Ovary (tissue), 9 donors: ENCODE results near the gene REL. TPM values are rescaled to one million over a fixed set of nuclear protein-coding genes. Genes with fewer than 3 reads are reported as not detected.
"Not testable (repeated sequence)": the region's sequence is repeated elsewhere in the genome, so short reads cannot be mapped to it uniquely, and the experiment has no call there.

Experiments used
- DNase-seq, 5 donors: peaks; one replicate each; pipeline ENCODE4 v3.0.0-alpha.2; 2019 to 2020
- H3K27ac ChIP-seq, 2 donors: fragments of 200-600 bp; one replicate each; pipeline versions ENCODE4 v1.5.1 to v1.8.0; 2019 to 2022
- H3K27me3 ChIP-seq: fragments of 200-600 bp; one replicate; pipeline ENCODE4 v1.8.0; 2022
- H3K36me3 ChIP-seq: fragments of 200-600 bp; sonication (generic); one replicate; pipeline ENCODE4 v1.5.1; 2019
- H3K4me1 ChIP-seq: one replicate; pipeline ENCODE4 v1.8.1; 2013; ENCODE audit warnings: mild to moderate bottlenecking, moderate library complexity; ENCODE audit not compliant: insufficient read depth
- H3K4me3 ChIP-seq: fragments of 200-600 bp; sonication (generic); one replicate; pipeline ENCODE4 v1.5.1; 2017
- H3K9me3 ChIP-seq, 2 donors: fragments of 200-600 bp in 1 of 2; sonication (generic) in 1 of 2; one replicate each; pipeline versions ENCODE4 v1.5.1 to v1.8.1; 2013 to 2019; ENCODE audit warnings: mild to moderate bottlenecking in 1 of 2, moderate library complexity in 1 of 2
- EP300 ChIP-seq: sonication (generic); formaldehyde crosslinking; IDR thresholded peaks from one replicate; pipeline ENCODE4 v1.6.1; 2017; ENCODE audit warnings: antibody characterized with exemption
- POLR2A ChIP-seq: fragments of 450-650 bp; IDR thresholded peaks from one replicate; pipeline ENCODE4 v1.6.1; 2017; ENCODE audit warnings: antibody characterized with exemption, mild to moderate bottlenecking, moderate library complexity
- WGBS, 3 donors: extraction: QIAGEN DNeasy Blood & Tissue Kit in 1 of 3; methylation state at CpG; one replicate each; pipeline versions ENCODE4 v1.1.5 to v1.1.7; 2013 to 2017; 5-methylcytosine and 5-hydroxymethylcytosine counted together
- intact Hi-C, 4 donors: fragments of 100-400 bp; cut with DNase I; formaldehyde crosslinking; loops; one replicate each; pipeline versions ENCODE4 v1.11.0 to v1.15.1; 2022 to 2023
- polyA plus RNA-seq, 2 donors: library from polyadenylated mRNA; stranded (reverse); fragments of 200-250 nt in 1 of 2; fragments of 350-450 nt in 1 of 2; fragmentation: Illumina TruSeq in 1 of 2; extraction: RNeasy Lipid Tissue Mini Kit (QIAGEN cat#74804) in 1 of 2; gene quantifications; one replicate each; pipeline ENCODE4 v1.2.3, GENCODE V29; 2013 to 2014
- total RNA-seq, 7 donors: library from RNA; depleted of rRNA in 2 of 7; stranded (reverse); fragments of >200 nt in 2 of 7; fragmentation: NEBNext Ultra II Directional in 3 of 7; extraction: Animal tissue kit (Norgen Biotek cat#: 25700) in 3 of 7; gene quantifications; one replicate each; pipeline versions ENCODE4 v1.1.0 to v1.2.4, GENCODE V29; 2016 to 2023
- TF ChIP-seq, protein P1 (sequence below), 3 donors: fragments of 450-650 bp in 2 of 3; fragments of 200-600 bp in 1 of 3; IDR thresholded peaks; one replicate each; pipeline versions ENCODE4 v1.5.1 to v1.8.0; 2016 to 2022; ENCODE audit warnings: antibody characterized with exemption in 3 of 3, mild to moderate bottlenecking in 1 of 3
- donor health status: DM: no; HTN: no; CAD: no; lungs with moderate emphysema.
- donor health status: DM: no; HTN: no; CAD: no.
- donor health status: Bipolar disorder and iron deficiency.
- donor health status: DM: yes; HTN: yes; CAD: no.
- donor health status: DM: no; HTN: no; CAD: no.
- donor health status: DM: yes; HTN: yes; CAD: no.

Gene REL
- total and polyA plus RNA-seq, 9 donors, result 3.8 to 45.1 (median 18.6) TPM

DNA sequence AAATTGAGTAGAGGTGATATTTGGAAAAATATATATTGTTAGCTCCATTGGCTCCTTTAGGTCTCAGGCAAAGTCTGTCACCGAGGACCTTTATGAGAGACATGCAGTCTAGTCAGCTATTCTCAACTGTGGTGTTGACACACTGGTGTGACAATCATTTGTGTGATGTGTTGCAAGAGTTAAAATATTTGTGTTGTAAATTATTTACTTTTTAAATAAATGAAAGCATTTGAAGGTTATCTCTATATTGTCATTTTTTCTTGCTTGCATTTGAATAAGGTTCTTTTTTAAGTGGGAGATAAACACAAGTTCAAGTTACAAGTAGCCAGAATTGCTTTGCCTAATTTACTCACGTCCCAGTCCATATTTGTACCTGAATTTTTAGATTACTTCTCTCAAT, 4.3 kb downstream of the REL start:
- H3K27me3 ChIP-seq, result no peaks in the 10 kb centered on the region
- H3K36me3 ChIP-seq, result no peaks in the 10 kb centered on the region
- peaks cover 3% of the 10 kb centered on the region for H3K4me1 ChIP-seq
- H3K27ac ChIP-seq, result no peak overlapping the region
- intact Hi-C loops, result no loop called here
- no peak for DNase-seq
- TF ChIP-seq POLR2A (no peak), EP300 (no peak)
- TF ChIP-seq, protein P1, sequence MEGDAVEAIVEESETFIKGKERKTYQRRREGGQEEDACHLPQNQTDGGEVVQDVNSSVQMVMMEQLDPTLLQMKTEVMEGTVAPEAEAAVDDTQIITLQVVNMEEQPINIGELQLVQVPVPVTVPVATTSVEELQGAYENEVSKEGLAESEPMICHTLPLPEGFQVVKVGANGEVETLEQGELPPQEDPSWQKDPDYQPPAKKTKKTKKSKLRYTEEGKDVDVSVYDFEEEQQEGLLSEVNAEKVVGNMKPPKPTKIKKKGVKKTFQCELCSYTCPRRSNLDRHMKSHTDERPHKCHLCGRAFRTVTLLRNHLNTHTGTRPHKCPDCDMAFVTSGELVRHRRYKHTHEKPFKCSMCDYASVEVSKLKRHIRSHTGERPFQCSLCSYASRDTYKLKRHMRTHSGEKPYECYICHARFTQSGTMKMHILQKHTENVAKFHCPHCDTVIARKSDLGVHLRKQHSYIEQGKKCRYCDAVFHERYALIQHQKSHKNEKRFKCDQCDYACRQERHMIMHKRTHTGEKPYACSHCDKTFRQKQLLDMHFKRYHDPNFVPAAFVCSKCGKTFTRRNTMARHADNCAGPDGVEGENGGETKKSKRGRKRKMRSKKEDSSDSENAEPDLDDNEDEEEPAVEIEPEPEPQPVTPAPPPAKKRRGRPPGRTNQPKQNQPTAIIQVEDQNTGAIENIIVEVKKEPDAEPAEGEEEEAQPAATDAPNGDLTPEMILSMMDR (IDR thresholded peaks at IDR 0.05), result no peak
- no peak overlapping the region for H3K4me3 ChIP-seq
- 58 to 76% (median 65%) methylated on average over 2 of the region's 2 CpGs for WGBS, 3 donors
- H3K9me3 ChIP-seq, result no peaks in the 10 kb centered on the region

DNA sequence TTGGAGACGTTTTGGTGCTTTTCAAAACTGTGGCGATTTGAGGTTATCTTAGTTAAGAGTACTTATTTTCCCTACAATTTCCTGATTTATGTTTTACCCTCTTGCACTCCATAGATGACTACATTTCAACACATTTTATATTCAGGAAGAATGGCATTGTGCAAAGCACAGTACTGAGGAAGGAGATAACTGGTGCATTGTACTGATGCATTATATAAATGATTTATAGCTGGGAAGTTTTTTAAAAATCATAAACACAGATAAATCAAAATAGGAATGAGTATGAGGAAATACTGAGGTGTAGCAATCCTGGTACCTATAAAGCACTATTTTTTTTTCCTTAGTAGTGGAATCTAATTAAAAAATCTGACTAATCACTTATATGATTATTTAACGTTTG, 5.6 kb downstream of the REL start:
- no peak for TF ChIP-seq POLR2A
- no peak for TF ChIP-seq EP300
- TF ChIP-seq, protein P1 (IDR thresholded peaks at IDR 0.05), result no peak
- no peak overlapping the region for H3K27ac ChIP-seq
- no peak overlapping the region for H3K4me3 ChIP-seq
- 37 to 54% (median 49%) methylated on average over 3 of the region's 3 CpGs for WGBS, 3 donors
- H3K27me3 ChIP-seq, result no peaks in the 10 kb centered on the region
- no peak for DNase-seq
- H3K9me3 ChIP-seq, result no peaks in the 10 kb centered on the region
- intact Hi-C loops, result no loop called here
- H3K4me1 ChIP-seq, result peaks cover 3% of the 10 kb centered on the region
- no peaks in the 10 kb centered on the region for H3K36me3 ChIP-seq

DNA sequence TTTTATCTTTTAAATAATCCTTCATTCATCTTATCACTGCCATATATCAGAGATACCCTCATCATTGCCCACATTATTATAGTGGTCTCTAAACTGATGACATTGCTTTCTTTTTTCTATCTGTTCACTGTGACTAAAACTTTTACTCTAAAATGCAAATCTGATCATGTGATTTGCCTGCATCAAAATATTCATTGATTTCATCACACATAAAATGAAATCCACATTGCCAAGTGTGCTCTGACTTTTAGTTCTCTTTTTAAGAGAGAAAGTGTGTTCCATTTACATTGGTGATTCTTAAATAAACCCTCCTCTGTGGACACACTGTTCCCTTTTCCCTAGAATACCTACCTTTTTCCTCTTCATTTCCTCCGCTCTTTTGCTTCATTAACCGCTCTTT, 7.5 kb downstream of the REL start:
- intact Hi-C loops, result no loop called here
- DNase-seq, result no peak
- Histone ChIP-seq H3K27ac (no peak overlapping the region), H3K27me3 (no peaks in the 10 kb centered on the region), H3K4me1 (peaks cover 1% of the 10 kb centered on the region), H3K36me3 (no peaks in the 10 kb centered on the region), H3K9me3 (no peaks in the 10 kb centered on the region), H3K4me3 (no peak overlapping the region)
- WGBS, 3 donors, result 97 to 98% (median 97%) methylated on average over 2 of the region's 2 CpGs
- TF ChIP-seq EP300, result no peak
- no peak for TF ChIP-seq POLR2A
- TF ChIP-seq, protein P1 (IDR thresholded peaks at IDR 0.05), result no peak

DNA sequence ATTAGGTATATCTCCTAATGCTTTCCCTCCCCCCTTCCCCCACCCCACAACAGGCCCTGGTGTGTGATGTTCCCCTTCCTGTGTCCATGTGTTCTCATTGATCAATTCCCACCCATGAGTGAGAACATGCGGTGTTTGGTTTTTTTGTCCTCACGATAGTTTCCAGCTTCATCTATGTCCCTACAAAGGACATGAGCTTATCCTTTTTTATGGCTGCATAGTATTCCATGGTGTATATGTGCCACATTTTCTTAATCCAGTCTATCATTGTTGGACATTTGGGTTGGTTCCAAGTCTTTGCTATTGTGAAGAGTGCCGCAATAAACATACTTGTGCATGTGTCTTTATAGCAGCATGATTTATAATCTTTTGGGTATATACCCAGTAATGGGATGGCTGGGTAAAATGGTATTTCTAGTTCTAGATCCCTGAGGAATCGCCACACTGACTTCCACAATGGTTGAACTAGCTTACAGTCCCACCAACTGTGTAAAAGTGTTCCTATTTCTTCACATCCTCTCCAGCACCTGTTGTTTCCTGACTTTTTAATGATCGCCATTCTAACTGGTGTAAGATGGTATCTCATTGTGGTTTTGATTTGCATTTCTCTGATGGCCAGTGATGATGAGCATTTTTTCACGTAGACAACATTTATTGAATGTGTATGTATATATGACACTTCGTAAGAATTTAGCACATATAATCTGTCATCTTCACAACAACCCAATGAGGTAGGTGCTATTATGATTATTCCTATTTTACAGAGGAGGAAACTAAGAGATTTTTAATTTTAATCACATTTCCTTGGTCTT, 8.4 kb downstream of the REL start:
- H3K36me3 ChIP-seq, H3K27me3 ChIP-seq, H3K4me1 ChIP-seq, H3K9me3 ChIP-seq, DNase-seq, intact Hi-C loops, H3K27ac ChIP-seq, H3K4me3 ChIP-seq: not testable (repeated sequence)
- 96 to 98% (median 97%) methylated on average over 7 of the region's 7 CpGs for WGBS, 3 donors

DNA sequence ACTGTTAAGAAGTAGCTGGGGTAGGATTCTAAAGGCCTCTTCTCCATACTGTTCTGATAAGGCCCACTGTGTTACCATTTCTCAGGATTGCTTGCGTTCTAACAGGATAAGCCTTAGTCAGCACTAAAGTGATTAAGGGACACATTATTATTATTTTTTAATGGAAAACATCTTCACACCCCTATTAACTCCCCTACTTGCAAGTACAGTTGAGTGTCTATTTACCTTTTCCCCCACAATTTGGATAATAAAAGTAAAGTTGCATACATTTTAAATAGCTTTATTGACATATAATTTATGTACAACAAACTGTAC, 9.0 kb downstream of the REL start:
- TF ChIP-seq POLR2A (no peak), EP300 (no peak)
- TF ChIP-seq, protein P1 (IDR thresholded peaks at IDR 0.05), result no peak
- WGBS, 3 donors, result 93 to 98% (median 94%) methylated on average over 1 of the region's 1 CpG

More for the DNA sequence above, 9.0 kb downstream of the REL start:
- no peaks in the 10 kb centered on the region for H3K27me3 ChIP-seq
- peaks cover 1% of the 10 kb centered on the region for H3K4me1 ChIP-seq
- DNase-seq, result no peak
- H3K36me3 ChIP-seq, result no peaks in the 10 kb centered on the region
- intact Hi-C loops, result no loop called here
- H3K9me3 ChIP-seq, result no peaks in the 10 kb centered on the region
- no peak overlapping the region for H3K4me3 ChIP-seq
- no peak overlapping the region for H3K27ac ChIP-seq
